ENCODE results near the gene LRRFIP1.

DNA sequence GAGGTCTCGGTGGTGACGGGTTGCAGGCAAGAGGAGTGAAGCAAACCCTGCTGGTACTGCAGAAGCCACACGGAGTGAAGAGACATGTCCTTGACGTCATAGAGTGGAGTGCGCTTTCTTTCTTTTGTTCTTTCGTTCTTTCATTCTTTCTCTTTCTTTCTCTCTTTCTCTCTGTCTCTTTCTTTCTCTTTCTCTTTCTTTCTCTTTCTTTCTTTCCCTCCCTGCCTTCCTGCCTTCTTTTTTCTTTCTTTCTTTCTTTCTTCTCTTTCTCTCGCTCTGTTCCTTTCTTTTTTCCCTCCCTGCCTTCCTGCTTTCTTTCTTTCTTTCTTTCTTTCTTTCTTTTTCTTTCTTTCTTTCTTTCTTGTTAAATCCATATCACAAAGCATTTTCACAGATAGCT, 39.2 kb downstream of the LRRFIP1 start:
- TF ChIP-seq CCAR2 (optimal IDR thresholded peaks at IDR 0.05; ENCODE audit: low read depth, low read length) (no peak), YY1 (IDR thresholded peaks at IDR 0.05; ENCODE audit: insufficient read depth, insufficient replicate concordance, low read depth, low read length) (no peak)

Data from HepG2 (cell line).